HEK293 (cell line): ENCODE data around the gene ENDOV.

Experiments
- CTCF ChIP-seq: fragments of 450-650 bp; formaldehyde crosslinking; IDR thresholded peaks from 2 replicates; pipeline ENCODE4 v1.5.1; 2016; ENCODE audit warnings: missing biosample characterization, missing genetic modification characterization
- HOXA7 ChIP-seq: sonication (generic); formaldehyde crosslinking; IDR thresholded peaks from 2 replicates; pipeline ENCODE4 v1.8.1; 2022; ENCODE audit warnings: missing genetic modification reagents, borderline replicate concordance
- PRDM4 ChIP-seq: fragments of 450-650 bp; formaldehyde crosslinking; IDR thresholded peaks from 2 replicates; pipeline ENCODE4 v1.5.1; 2017; ENCODE audit warnings: missing biosample characterization, missing genetic modification characterization
- REPIN1 ChIP-seq: fragments of 450-650 bp; formaldehyde crosslinking; IDR thresholded peaks from 2 replicates; pipeline ENCODE4 v1.5.1; 2017; ENCODE audit warnings: missing biosample characterization, missing genetic modification characterization, low read depth
- REST ChIP-seq: fragments of 450-650 bp; formaldehyde crosslinking; IDR thresholded peaks from 2 replicates; pipeline ENCODE4 v1.5.1; 2016; ENCODE audit warnings: missing biosample characterization, missing genetic modification characterization
- TCF7L2 ChIP-seq: IDR thresholded peaks from 2 replicates; pipeline ENCODE4 v1.6.1; 2011; ENCODE audit warnings: low read depth, mild to moderate bottlenecking, inconsistent platforms, low read length, moderate library complexity, borderline replicate concordance
- YY1 ChIP-seq: fragments of 450-650 bp; formaldehyde crosslinking; IDR thresholded peaks from 2 replicates; pipeline ENCODE4 v1.5.1; 2018; ENCODE audit warnings: missing biosample characterization, missing genetic modification characterization
- ZBTB7A ChIP-seq: fragments of 450-650 bp; formaldehyde crosslinking; IDR thresholded peaks from 2 replicates; pipeline ENCODE4 v1.5.1; 2016; ENCODE audit warnings: low read depth, missing biosample characterization, missing genetic modification characterization
- ZNF639 ChIP-seq: fragments of 450-650 bp; formaldehyde crosslinking; IDR thresholded peaks from 2 replicates; pipeline ENCODE4 v1.5.1; 2016; ENCODE audit warnings: missing biosample characterization, missing genetic modification characterization

- TF ChIP-seq CTCF (no peak), TCF7L2 (no peak), HOXA7 (no peak), REST (tag by site-specific recombination) (no peak), ZBTB7A (tag by site-specific recombination) (no peak), ZNF639 (no peak), PRDM4 (tag by site-specific recombination) (no peak), REPIN1 (tag by site-specific recombination) (no peak), YY1 (no peak)
These were observed 1.0 kb upstream of the ENDOV start for GRCh38 chr17:80413771-80414507.
